ENCODE data around the gene RAPGEF4. TPM values are rescaled to one million over a fixed set of nuclear protein-coding genes. Genes with fewer than 3 reads are reported as not detected.
A peak's percentile ranks its signal among the peaks of the same experiment; 100 is the strongest.

RAPGEF4 gene
- total RNA-seq, 2 experiments from 2014 or later, result 0.85 to 1.3 TPM

DNA sequence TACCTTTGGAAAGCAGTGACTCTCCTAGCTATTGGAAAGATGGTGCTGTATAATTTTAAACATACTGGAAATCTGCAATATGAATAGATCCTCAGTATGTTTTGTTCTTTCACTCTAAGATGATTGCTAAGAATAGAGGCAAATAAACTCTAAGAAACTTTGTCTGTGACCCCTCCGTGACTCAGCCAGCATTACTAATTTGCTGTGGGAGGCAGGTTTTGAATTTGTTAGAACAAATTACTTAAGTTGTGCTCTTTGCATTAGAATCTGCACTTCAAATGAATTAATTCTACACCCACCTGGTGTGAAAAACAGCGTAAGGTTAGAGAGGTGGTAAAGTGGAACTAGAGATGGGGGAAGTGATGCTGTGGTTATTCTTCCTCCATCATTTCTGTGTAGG is 142.2 kb downstream of the RAPGEF4 start:
- intact Hi-C loops (cut with micrococcal nuclease), result no loop called here
- Mint-ChIP-seq H3K9me3 (peaks cover 3% of the 10 kb centered on the region), H3K27me3 (peaks cover 7% of the 10 kb centered on the region), H3K36me3 (ENCODE audit: low read depth) (peaks cover 3% of the 10 kb centered on the region), H3K27ac (no peak overlapping the region), H3K4me1 (ENCODE audit: low read depth) (peaks cover 10% of the 10 kb centered on the region), H3K4me3 (no peak overlapping the region)
- ChIA-PET CTCF (no interaction called here), POLR2A (no interaction called here)
- ATAC-seq, result peak; percentile 39
- no peak for TF ChIP-seq CTCF (IDR thresholded peaks at IDR 0.05)
- DNase-seq, result peak; percentile 7

- CTCF ChIA-PET, result no interaction called here
- TF ChIP-seq CTCF (IDR thresholded peaks at IDR 0.05), result no peak
- no peak overlapping the region for H3K27ac Mint-ChIP-seq
- POLR2A ChIA-PET, result no interaction called here
- peaks cover 3% of the 10 kb centered on the region for H3K36me3 Mint-ChIP-seq (ENCODE audit: low read depth)
- peaks cover 3% of the 10 kb centered on the region for H3K9me3 Mint-ChIP-seq
- DNase-seq (no peak), ATAC-seq (no peak)
- no peak overlapping the region for H3K4me3 Mint-ChIP-seq
- intact Hi-C loops (cut with micrococcal nuclease), result no loop called here
- H3K4me1 Mint-ChIP-seq (ENCODE audit: low read depth), result peaks cover 10% of the 10 kb centered on the region
- peaks cover 7% of the 10 kb centered on the region for H3K27me3 Mint-ChIP-seq
These were observed 142.6 kb downstream of the RAPGEF4 start for GRCh38 chr2:172878260-172878659.

- Mint-ChIP-seq H3K4me1 (ENCODE audit: low read depth) (no peaks in the 10 kb centered on the region), H3K27me3 (no peaks in the 10 kb centered on the region), H3K27ac (no peak overlapping the region), H3K9me3 (no peaks in the 10 kb centered on the region), H3K36me3 (ENCODE audit: low read depth) (no peaks in the 10 kb centered on the region), H3K4me3 (no peak overlapping the region)
- TF ChIP-seq CTCF (IDR thresholded peaks at IDR 0.05), result no peak
- ChIA-PET POLR2A (no interaction called here), CTCF (no interaction called here)
- intact Hi-C loops (cut with micrococcal nuclease), result no loop called here
- ATAC-seq (no peak), DNase-seq (no peak)
These were observed 148.7 kb downstream of the RAPGEF4 start for GRCh38 chr2:172884336-172884735.

DNA sequence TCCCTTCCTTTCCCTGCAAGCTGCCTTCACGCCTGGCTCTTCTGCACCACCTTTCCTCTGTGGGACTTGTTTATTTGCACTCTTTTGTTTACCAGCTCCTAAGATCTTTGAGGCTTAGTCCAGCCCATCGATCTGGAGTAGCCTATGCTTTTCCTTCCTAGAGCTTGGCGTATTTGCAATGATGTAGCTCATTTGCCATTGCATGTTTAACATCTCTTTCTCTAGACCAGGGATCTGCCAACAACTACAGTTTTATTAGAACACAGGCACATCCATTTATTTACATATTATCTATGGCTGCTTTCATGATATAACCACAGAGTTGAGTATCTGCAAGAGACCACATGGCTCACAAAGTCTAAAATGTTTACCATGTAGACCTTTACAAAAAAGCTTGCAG is 150.4 kb downstream of the RAPGEF4 start:
- no peak overlapping the region for H3K4me3 Mint-ChIP-seq
- no peak for DNase-seq
- ATAC-seq, result no peak
- H3K9me3 Mint-ChIP-seq, result no peaks in the 10 kb centered on the region
- ChIA-PET POLR2A (interaction anchor here (0.9 to 1.0 kb wide), 2 partner anchors 9 to 12 kb away, joined by 3 read pairs; no protein-coding TSS in a partner anchor), CTCF (interaction anchor here (0.8 kb wide), 1 partner anchor 46 kb away, joined by 4 read pairs; no protein-coding TSS in a partner anchor)
- H3K27me3 Mint-ChIP-seq, result no peaks in the 10 kb centered on the region
- TF ChIP-seq CTCF (IDR thresholded peaks at IDR 0.05), result no peak
- intact Hi-C loops (cut with micrococcal nuclease), result no loop called here
- no peak overlapping the region for H3K27ac Mint-ChIP-seq
- H3K4me1 Mint-ChIP-seq (ENCODE audit: low read depth), result no peaks in the 10 kb centered on the region
- no peaks in the 10 kb centered on the region for H3K36me3 Mint-ChIP-seq (ENCODE audit: low read depth)

DNA sequence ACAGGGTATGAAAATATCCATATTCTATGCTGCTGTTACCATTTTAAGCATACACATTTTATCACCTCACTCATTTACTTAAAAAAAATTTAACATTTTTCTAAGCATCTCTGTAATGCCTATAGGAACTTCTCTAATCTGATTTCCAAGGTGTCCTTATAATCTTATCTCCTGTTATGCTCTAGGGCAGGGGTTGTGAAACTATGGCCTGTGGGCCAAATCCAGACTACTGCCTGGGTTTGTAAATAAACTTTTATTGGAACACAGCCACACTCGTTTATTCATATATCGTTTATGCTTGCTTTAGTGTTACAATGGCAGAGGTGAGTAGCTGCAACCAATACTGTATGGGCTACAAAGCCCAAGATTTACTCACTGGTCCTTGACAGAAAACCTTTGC is 151.6 kb downstream of the RAPGEF4 start:
- Mint-ChIP-seq H3K27ac (no peak overlapping the region), H3K36me3 (ENCODE audit: low read depth) (no peaks in the 10 kb centered on the region), H3K4me3 (no peak overlapping the region), H3K4me1 (ENCODE audit: low read depth) (no peaks in the 10 kb centered on the region), H3K9me3 (no peaks in the 10 kb centered on the region), H3K27me3 (no peaks in the 10 kb centered on the region)
- no peak for ATAC-seq
- no peak for TF ChIP-seq CTCF (IDR thresholded peaks at IDR 0.05)
- no peak for DNase-seq
- intact Hi-C loops (cut with micrococcal nuclease), result no loop called here
- POLR2A ChIA-PET, result no interaction called here
- CTCF ChIA-PET, result interaction anchor here (2.1 kb wide), 1 partner anchor 44 kb away, joined by 7 read pairs; no protein-coding TSS in a partner anchor

Data from activated CD8-positive, alpha-beta T cell treated with anti-CD3 and anti-CD28 coated beads for 36 hours (primary cell).